SK-N-SH treated with all-trans-retinoic acid at 6 μM for 48 hours (cell line): ENCODE measurements around the gene GALC.

ENCODE experiments used
- ATAC-seq: fragments of 200-7000 bp; cut with Tn5 transposase; 3 replicates; pipeline ENCODE4 v1.9.1; 2020; ENCODE audit warnings: mild to moderate bottlenecking, moderate library complexity
- ARNTL ChIP-seq: fragments of 450-650 bp; formaldehyde crosslinking; IDR thresholded peaks from 2 replicates; pipeline ENCODE4 v1.5.0; 2020; ENCODE audit warnings: low read depth, mild to moderate bottlenecking, moderate library complexity, borderline replicate concordance
- BACH2 ChIP-seq: fragments of 250-450 bp; sonication (Bioruptor Pico); IDR thresholded peaks from 2 replicates; pipeline ENCODE4 v1.9.0; 2021; ENCODE audit warnings: mild to moderate bottlenecking, borderline replicate concordance
- ESRRG ChIP-seq: fragments of 250-450 bp; sonication (Bioruptor Pico); IDR thresholded peaks from 2 replicates; pipeline ENCODE4 v1.6.1; 2021; ENCODE audit warnings: mild to moderate bottlenecking
- GLIS3 ChIP-seq: fragments of 250-450 bp; sonication (Bioruptor Pico); IDR thresholded peaks from 2 replicates; pipeline ENCODE4 v1.5.0; 2020; ENCODE audit warnings: mild to moderate bottlenecking, moderate library complexity
- ISL1 ChIP-seq: fragments of 250-450 bp; sonication (Bioruptor Pico); IDR thresholded peaks from 2 replicates; pipeline ENCODE4 v2.1.2; 2022; ENCODE audit warnings: mild to moderate bottlenecking, moderate library complexity
- PPARA ChIP-seq: fragments of 250-450 bp; sonication (Bioruptor Pico); IDR thresholded peaks from 2 replicates; pipeline ENCODE4 v1.5.0; 2020; ENCODE audit warnings: mild to moderate bottlenecking, borderline replicate concordance
- RARB ChIP-seq: fragments of 250-450 bp; sonication (Bioruptor Pico); IDR thresholded peaks from 2 replicates; pipeline ENCODE4 v1.8.0; 2021; ENCODE audit warnings: mild to moderate bottlenecking, moderate library complexity
- SNAI2 ChIP-seq: fragments of 250-450 bp; sonication (Bioruptor Pico); IDR thresholded peaks from 2 replicates; pipeline ENCODE4 v1.5.0; 2020; ENCODE audit warnings: mild to moderate bottlenecking, moderate library complexity
- TCF4 ChIP-seq: fragments of 250-450 bp; sonication (Bioruptor Pico); IDR thresholded peaks from 2 replicates; pipeline ENCODE4 v1.8.0; 2021; ENCODE audit warnings: mild to moderate bottlenecking, moderate library complexity, borderline replicate concordance
- TOX ChIP-seq: fragments of 250-450 bp; sonication (Bioruptor Pico); IDR thresholded peaks from 2 replicates; pipeline ENCODE4 v1.8.0; 2021; ENCODE audit warnings: mild to moderate bottlenecking, moderate library complexity, borderline replicate concordance
- ZC3H10 ChIP-seq: fragments of 250-450 bp; sonication (Bioruptor Pico); IDR thresholded peaks from 2 replicates; pipeline ENCODE4 v1.5.1; 2021; ENCODE audit warnings: mild to moderate bottlenecking, moderate library complexity
- ZFP3 ChIP-seq: fragments of 250-450 bp; sonication (Bioruptor Pico); IDR thresholded peaks from 2 replicates; pipeline ENCODE4 v1.5.0; 2020; ENCODE audit warnings: mild to moderate bottlenecking, moderate library complexity
- ZFP30 ChIP-seq: fragments of 450-650 bp; formaldehyde crosslinking; IDR thresholded peaks from 2 replicates; pipeline ENCODE4 v1.5.0; 2022; ENCODE audit warnings: mild to moderate bottlenecking, moderate library complexity
- ZNF565 ChIP-seq: fragments of 450-650 bp; formaldehyde crosslinking; conservative IDR thresholded peaks from 2 replicates; pipeline ENCODE4 v1.5.0; 2020; ENCODE audit warnings: low read depth, mild to moderate bottlenecking, moderate library complexity
- ZNF70 ChIP-seq: fragments of 450-650 bp; formaldehyde crosslinking; IDR thresholded peaks from 2 replicates; pipeline ENCODE4 v1.5.0; 2020; ENCODE audit warnings: mild to moderate bottlenecking, moderate library complexity
- ZNF8 ChIP-seq: fragments of 450-650 bp; formaldehyde crosslinking; IDR thresholded peaks from 2 replicates; pipeline ENCODE4 v1.5.0; 2020; ENCODE audit warnings: mild to moderate bottlenecking, moderate library complexity
- TF ChIP-seq, protein P1 (sequence below): fragments of 250-450 bp; sonication (Bioruptor Pico); IDR thresholded peaks from 2 replicates; pipeline ENCODE4 v1.5.1; 2021; ENCODE audit warnings: mild to moderate bottlenecking, moderate library complexity
- TF ChIP-seq, protein P2 (sequence below): fragments of 250-450 bp; sonication (Bioruptor Pico); IDR thresholded peaks from 2 replicates; pipeline ENCODE4 v1.8.0; 2020; ENCODE audit warnings: mild to moderate bottlenecking, moderate library complexity, borderline replicate concordance
- TF ChIP-seq, protein P3 (sequence below): fragments of 250-450 bp; sonication (Bioruptor Pico); IDR thresholded peaks from 2 replicates; pipeline ENCODE4 v1.5.0; 2020; ENCODE audit warnings: mild to moderate bottlenecking, moderate library complexity
- TF ChIP-seq, protein P4 (sequence below): fragments of 250-450 bp; sonication (Bioruptor Pico); IDR thresholded peaks from 2 replicates; pipeline ENCODE4 v1.5.1; 2020; ENCODE audit warnings: low read depth, mild to moderate bottlenecking, moderate library complexity

Gene GALC

DNA sequence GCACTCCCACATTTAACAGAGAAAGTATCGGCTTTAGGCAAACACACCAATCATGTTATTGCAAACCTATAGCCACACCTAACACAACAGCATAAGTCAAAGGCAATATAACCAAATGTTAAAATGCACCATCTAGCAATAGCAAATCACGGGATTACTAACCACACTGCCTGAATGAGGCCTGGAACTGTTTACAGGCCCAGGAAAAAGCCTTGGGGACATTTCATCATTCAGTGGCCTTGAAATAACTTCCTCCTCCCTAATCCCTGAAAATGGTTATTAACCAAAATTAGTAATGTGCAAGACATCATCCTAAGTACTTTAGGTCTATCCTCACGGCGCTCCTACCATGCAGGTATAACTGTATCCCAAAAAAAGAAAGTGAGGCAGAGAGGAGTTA, 2.3 kb downstream of the GALC start:
- TF ChIP-seq, protein P1, sequence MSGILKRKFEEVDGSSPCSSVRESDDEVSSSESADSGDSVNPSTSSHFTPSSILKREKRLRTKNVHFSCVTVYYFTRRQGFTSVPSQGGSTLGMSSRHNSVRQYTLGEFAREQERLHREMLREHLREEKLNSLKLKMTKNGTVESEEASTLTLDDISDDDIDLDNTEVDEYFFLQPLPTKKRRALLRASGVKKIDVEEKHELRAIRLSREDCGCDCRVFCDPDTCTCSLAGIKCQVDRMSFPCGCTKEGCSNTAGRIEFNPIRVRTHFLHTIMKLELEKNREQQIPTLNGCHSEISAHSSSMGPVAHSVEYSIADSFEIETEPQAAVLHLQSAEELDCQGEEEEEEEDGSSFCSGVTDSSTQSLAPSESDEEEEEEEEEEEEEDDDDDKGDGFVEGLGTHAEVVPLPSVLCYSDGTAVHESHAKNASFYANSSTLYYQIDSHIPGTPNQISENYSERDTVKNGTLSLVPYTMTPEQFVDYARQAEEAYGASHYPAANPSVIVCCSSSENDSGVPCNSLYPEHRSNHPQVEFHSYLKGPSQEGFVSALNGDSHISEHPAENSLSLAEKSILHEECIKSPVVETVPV (CRISPR knock-in tag) = no peak
- no peak for TF ChIP-seq SNAI2 (CRISPR knock-in tag)
- TF ChIP-seq, protein P2, sequence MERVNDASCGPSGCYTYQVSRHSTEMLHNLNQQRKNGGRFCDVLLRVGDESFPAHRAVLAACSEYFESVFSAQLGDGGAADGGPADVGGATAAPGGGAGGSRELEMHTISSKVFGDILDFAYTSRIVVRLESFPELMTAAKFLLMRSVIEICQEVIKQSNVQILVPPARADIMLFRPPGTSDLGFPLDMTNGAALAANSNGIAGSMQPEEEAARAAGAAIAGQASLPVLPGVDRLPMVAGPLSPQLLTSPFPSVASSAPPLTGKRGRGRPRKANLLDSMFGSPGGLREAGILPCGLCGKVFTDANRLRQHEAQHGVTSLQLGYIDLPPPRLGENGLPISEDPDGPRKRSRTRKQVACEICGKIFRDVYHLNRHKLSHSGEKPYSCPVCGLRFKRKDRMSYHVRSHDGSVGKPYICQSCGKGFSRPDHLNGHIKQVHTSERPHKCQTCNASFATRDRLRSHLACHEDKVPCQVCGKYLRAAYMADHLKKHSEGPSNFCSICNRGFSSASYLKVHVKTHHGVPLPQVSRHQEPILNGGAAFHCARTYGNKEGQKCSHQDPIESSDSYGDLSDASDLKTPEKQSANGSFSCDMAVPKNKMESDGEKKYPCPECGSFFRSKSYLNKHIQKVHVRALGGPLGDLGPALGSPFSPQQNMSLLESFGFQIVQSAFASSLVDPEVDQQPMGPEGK = no peak
- no peak for TF ChIP-seq ZFP3 (CRISPR knock-in tag)
- no peak for TF ChIP-seq TCF4 (CRISPR knock-in tag)
- no peak for TF ChIP-seq ISL1
- TF ChIP-seq ZFP30 (CRISPR knock-in tag) = no peak
- TF ChIP-seq PPARA (CRISPR knock-in tag) = no peak
- no peak for TF ChIP-seq BACH2 (CRISPR knock-in tag)
- no peak for TF ChIP-seq ZNF565 (CRISPR knock-in tag)
- no peak for TF ChIP-seq ZNF70 (CRISPR knock-in tag)
- TF ChIP-seq ZNF8 (CRISPR knock-in tag) = no peak
- no peak for TF ChIP-seq ZC3H10 (CRISPR knock-in tag)
- TF ChIP-seq GLIS3 = no peak
- TF ChIP-seq, protein P3, sequence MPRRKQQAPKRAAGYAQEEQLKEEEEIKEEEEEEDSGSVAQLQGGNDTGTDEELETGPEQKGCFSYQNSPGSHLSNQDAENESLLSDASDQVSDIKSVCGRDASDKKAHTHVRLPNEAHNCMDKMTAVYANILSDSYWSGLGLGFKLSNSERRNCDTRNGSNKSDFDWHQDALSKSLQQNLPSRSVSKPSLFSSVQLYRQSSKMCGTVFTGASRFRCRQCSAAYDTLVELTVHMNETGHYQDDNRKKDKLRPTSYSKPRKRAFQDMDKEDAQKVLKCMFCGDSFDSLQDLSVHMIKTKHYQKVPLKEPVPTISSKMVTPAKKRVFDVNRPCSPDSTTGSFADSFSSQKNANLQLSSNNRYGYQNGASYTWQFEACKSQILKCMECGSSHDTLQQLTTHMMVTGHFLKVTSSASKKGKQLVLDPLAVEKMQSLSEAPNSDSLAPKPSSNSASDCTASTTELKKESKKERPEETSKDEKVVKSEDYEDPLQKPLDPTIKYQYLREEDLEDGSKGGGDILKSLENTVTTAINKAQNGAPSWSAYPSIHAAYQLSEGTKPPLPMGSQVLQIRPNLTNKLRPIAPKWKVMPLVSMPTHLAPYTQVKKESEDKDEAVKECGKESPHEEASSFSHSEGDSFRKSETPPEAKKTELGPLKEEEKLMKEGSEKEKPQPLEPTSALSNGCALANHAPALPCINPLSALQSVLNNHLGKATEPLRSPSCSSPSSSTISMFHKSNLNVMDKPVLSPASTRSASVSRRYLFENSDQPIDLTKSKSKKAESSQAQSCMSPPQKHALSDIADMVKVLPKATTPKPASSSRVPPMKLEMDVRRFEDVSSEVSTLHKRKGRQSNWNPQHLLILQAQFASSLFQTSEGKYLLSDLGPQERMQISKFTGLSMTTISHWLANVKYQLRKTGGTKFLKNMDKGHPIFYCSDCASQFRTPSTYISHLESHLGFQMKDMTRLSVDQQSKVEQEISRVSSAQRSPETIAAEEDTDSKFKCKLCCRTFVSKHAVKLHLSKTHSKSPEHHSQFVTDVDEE (CRISPR knock-in tag) = no peak
- TF ChIP-seq RARB = no peak
- TF ChIP-seq, protein P4, sequence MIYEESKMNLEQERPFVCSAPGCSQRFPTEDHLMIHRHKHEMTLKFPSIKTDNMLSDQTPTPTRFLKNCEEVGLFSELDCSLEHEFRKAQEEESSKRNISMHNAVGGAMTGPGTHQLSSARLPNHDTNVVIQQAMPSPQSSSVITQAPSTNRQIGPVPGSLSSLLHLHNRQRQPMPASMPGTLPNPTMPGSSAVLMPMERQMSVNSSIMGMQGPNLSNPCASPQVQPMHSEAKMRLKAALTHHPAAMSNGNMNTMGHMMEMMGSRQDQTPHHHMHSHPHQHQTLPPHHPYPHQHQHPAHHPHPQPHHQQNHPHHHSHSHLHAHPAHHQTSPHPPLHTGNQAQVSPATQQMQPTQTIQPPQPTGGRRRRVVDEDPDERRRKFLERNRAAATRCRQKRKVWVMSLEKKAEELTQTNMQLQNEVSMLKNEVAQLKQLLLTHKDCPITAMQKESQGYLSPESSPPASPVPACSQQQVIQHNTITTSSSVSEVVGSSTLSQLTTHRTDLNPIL = no peak
- TF ChIP-seq ESRRG (CRISPR knock-in tag) = no peak
- TF ChIP-seq ARNTL = no peak
- no peak for ATAC-seq

DNA sequence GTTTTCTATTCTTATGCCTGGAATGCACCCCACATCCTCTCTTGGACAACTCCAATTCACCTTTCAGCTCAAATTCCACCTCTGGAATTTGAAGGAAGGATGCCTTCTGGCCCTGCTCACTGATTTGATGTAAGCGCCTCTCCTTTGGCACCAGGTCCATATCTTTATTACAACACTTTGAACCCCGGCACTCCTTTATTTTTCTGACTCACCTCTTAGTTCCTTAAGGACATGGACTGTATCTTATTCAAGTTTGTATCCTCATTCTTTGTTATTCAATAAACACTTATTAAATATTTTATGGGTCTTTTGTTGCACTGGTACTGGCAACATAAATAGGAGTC, 3.1 kb downstream of the GALC start:
- ATAC-seq = no peak
- no peak for TF ChIP-seq ZNF565 (CRISPR knock-in tag)
- no peak for TF ChIP-seq RARB
- TF ChIP-seq, protein P1 (CRISPR knock-in tag) = no peak
- TF ChIP-seq, protein P2 = no peak
- no peak for TF ChIP-seq TOX (CRISPR knock-in tag)
- TF ChIP-seq ESRRG (CRISPR knock-in tag) = no peak
- TF ChIP-seq, all 23 proteins: peak for 0
